Dendritic cell treated with granulocyte-macrophage colony-stimulating factor and Interleukin-4, amounts not matched to agents 40 ng/mL and 50 ng/mL, for 4 days (primary cell): ENCODE data around the gene ARHGAP44.
"Not testable (repeated sequence)": the region's sequence is repeated elsewhere in the genome, so short reads cannot be mapped to it uniquely, and the experiment has no call there.

Source experiments
- H3K27ac Mint-ChIP-seq: one replicate; pipeline ENCODE4 v1.8.0; 2022; ENCODE audit warnings: mild to moderate bottlenecking, mixed read lengths
- H3K27me3 Mint-ChIP-seq: one replicate; pipeline ENCODE4 v1.8.0; 2022; ENCODE audit warnings: mild to moderate bottlenecking, mixed read lengths
- H3K36me3 Mint-ChIP-seq: one replicate; pipeline ENCODE4 v1.8.0; 2022; ENCODE audit warnings: low read depth, mixed read lengths
- H3K4me1 Mint-ChIP-seq: one replicate; pipeline ENCODE4 v1.8.0; 2022; ENCODE audit warnings: low read depth, mixed read lengths
- H3K4me3 Mint-ChIP-seq: one replicate; pipeline ENCODE4 v1.8.0; 2022; ENCODE audit warnings: mild to moderate bottlenecking, moderate library complexity, mixed read lengths
- H3K9me3 Mint-ChIP-seq: one replicate; pipeline ENCODE4 v1.8.0; 2022; ENCODE audit warnings: mixed read lengths
- intact Hi-C: fragments of 100-400 bp; cut with micrococcal nuclease; formaldehyde crosslinking; loops from one replicate; pipeline ENCODE4 v1.15.0; 2022

ARHGAP44 gene

GRCh38 chr17:12851901-12852435 is 62.7 kb downstream of the ARHGAP44 start:
- intact Hi-C loops = no loop called here
- Mint-ChIP-seq H3K36me3 (no peaks in the 10 kb centered on the region), H3K9me3 (peaks cover 72% of the 10 kb centered on the region), H3K4me1 (no peaks in the 10 kb centered on the region), H3K4me3 (no peak overlapping the region), H3K27ac (no peak overlapping the region), H3K27me3 (no peaks in the 10 kb centered on the region)

GRCh38 chr17:12853921-12854320 is 64.6 kb downstream of the ARHGAP44 start:
- intact Hi-C loops = no loop called here
- H3K36me3 Mint-ChIP-seq = no peaks in the 10 kb centered on the region
- H3K27ac Mint-ChIP-seq = no peak overlapping the region
- H3K9me3 Mint-ChIP-seq = peaks cover 62% of the 10 kb centered on the region
- H3K27me3 Mint-ChIP-seq = no peaks in the 10 kb centered on the region
- H3K4me1 Mint-ChIP-seq = no peaks in the 10 kb centered on the region
- H3K4me3 Mint-ChIP-seq = no peak overlapping the region

GRCh38 chr17:12856416-12856815 is 67.1 kb downstream of the ARHGAP44 start:
- Mint-ChIP-seq H3K36me3 (no peaks in the 10 kb centered on the region), H3K9me3 (peaks cover 63% of the 10 kb centered on the region), H3K27ac (no peak overlapping the region), H3K27me3 (no peaks in the 10 kb centered on the region), H3K4me3 (no peak overlapping the region), H3K4me1 (no peaks in the 10 kb centered on the region)
- intact Hi-C loops = no loop called here

GRCh38 chr17:12857592-12857991 is 68.3 kb downstream of the ARHGAP44 start:
- intact Hi-C loops = no loop called here
- Mint-ChIP-seq H3K36me3 (no peaks in the 10 kb centered on the region), H3K27ac (no peak overlapping the region), H3K4me3 (no peak overlapping the region), H3K27me3 (no peaks in the 10 kb centered on the region), H3K9me3 (peaks cover 63% of the 10 kb centered on the region), H3K4me1 (no peaks in the 10 kb centered on the region)

- Mint-ChIP-seq H3K27me3 (no peaks in the 10 kb centered on the region), H3K9me3 (peaks cover 56% of the 10 kb centered on the region), H3K4me1 (no peaks in the 10 kb centered on the region), H3K4me3 (no peak overlapping the region), H3K27ac (no peak overlapping the region), H3K36me3 (no peaks in the 10 kb centered on the region)
- intact Hi-C loops = no loop called here
These were observed 70.2 kb downstream of the ARHGAP44 start for GRCh38 chr17:12859520-12859919.

GRCh38 chr17:12865769-12866168 is 76.5 kb downstream of the ARHGAP44 start:
- H3K27me3 Mint-ChIP-seq = no peaks in the 10 kb centered on the region
- no peaks in the 10 kb centered on the region for H3K4me1 Mint-ChIP-seq
- no peaks in the 10 kb centered on the region for H3K36me3 Mint-ChIP-seq
- H3K9me3 Mint-ChIP-seq = peaks cover 63% of the 10 kb centered on the region
- H3K27ac Mint-ChIP-seq = no peak overlapping the region
- H3K4me3 Mint-ChIP-seq = no peak overlapping the region
- intact Hi-C loops = no loop called here

GRCh38 chr17:12866244-12866643 is 76.9 kb downstream of the ARHGAP44 start:
- H3K4me3 Mint-ChIP-seq = no peak overlapping the region

GRCh38 chr17:12867726-12868125 is 78.4 kb downstream of the ARHGAP44 start:
- Mint-ChIP-seq H3K9me3 (peaks cover 63% of the 10 kb centered on the region), H3K4me1 (no peaks in the 10 kb centered on the region), H3K4me3 (no peak overlapping the region), H3K27me3 (no peaks in the 10 kb centered on the region), H3K27ac (no peak overlapping the region), H3K36me3 (no peaks in the 10 kb centered on the region)
- intact Hi-C loops = no loop called here

More at GRCh38 chr17:12866244-12866643, 76.9 kb downstream of the ARHGAP44 start:
- Mint-ChIP-seq H3K4me1 (no peaks in the 10 kb centered on the region), H3K9me3 (peaks cover 63% of the 10 kb centered on the region), H3K36me3 (no peaks in the 10 kb centered on the region), H3K27ac (no peak overlapping the region), H3K27me3 (no peaks in the 10 kb centered on the region)
- intact Hi-C loops = no loop called here

- H3K36me3 Mint-ChIP-seq, H3K4me1 Mint-ChIP-seq, H3K27me3 Mint-ChIP-seq, intact Hi-C loops, H3K4me3 Mint-ChIP-seq, H3K27ac Mint-ChIP-seq: not testable (repeated sequence)
- peaks cover 55% of the 10 kb centered on the region for H3K9me3 Mint-ChIP-seq
These were observed 84.3 kb downstream of the ARHGAP44 start for GRCh38 chr17:12873415-12874125.

GRCh38 chr17:12877953-12878669 is 88.8 kb downstream of the ARHGAP44 start:
- Mint-ChIP-seq H3K27me3 (no peaks in the 10 kb centered on the region), H3K4me1 (no peaks in the 10 kb centered on the region), H3K4me3 (no peak overlapping the region), H3K36me3 (no peaks in the 10 kb centered on the region), H3K9me3 (peaks cover 35% of the 10 kb centered on the region), H3K27ac (no peak overlapping the region)
- intact Hi-C loops = no loop called here

- intact Hi-C loops, H3K36me3 Mint-ChIP-seq, H3K4me3 Mint-ChIP-seq, H3K4me1 Mint-ChIP-seq, H3K27me3 Mint-ChIP-seq, H3K27ac Mint-ChIP-seq: not testable (repeated sequence)
- peaks cover 27% of the 10 kb centered on the region for H3K9me3 Mint-ChIP-seq
These were observed 89.8 kb downstream of the ARHGAP44 start for GRCh38 chr17:12879096-12879495.

- Mint-ChIP-seq H3K4me3 (no peak overlapping the region), H3K4me1 (no peaks in the 10 kb centered on the region), H3K9me3 (peaks cover 23% of the 10 kb centered on the region), H3K36me3 (no peaks in the 10 kb centered on the region), H3K27me3 (no peaks in the 10 kb centered on the region), H3K27ac (no peak overlapping the region)
- intact Hi-C loops = no loop called here
These were observed 94.2 kb downstream of the ARHGAP44 start for GRCh38 chr17:12883472-12883871.

GRCh38 chr17:12887088-12887487 is 97.8 kb downstream of the ARHGAP44 start:
- Mint-ChIP-seq H3K36me3 (no peaks in the 10 kb centered on the region), H3K4me1 (no peaks in the 10 kb centered on the region), H3K4me3 (no peak overlapping the region), H3K27ac (no peak overlapping the region), H3K9me3 (peaks cover 43% of the 10 kb centered on the region), H3K27me3 (no peaks in the 10 kb centered on the region)
- intact Hi-C loops = no loop called here

- no peak overlapping the region for H3K4me3 Mint-ChIP-seq
- no peak overlapping the region for H3K27ac Mint-ChIP-seq
- intact Hi-C loops = no loop called here
- no peaks in the 10 kb centered on the region for H3K4me1 Mint-ChIP-seq
- no peaks in the 10 kb centered on the region for H3K36me3 Mint-ChIP-seq
- H3K9me3 Mint-ChIP-seq = peaks cover 70% of the 10 kb centered on the region
- H3K27me3 Mint-ChIP-seq = no peaks in the 10 kb centered on the region
These were observed 107.0 kb downstream of the ARHGAP44 start for GRCh38 chr17:12896180-12896785.
